ENCODE data around the gene NR1H3. TPM values are rescaled to one million over a fixed set of nuclear protein-coding genes. Genes with fewer than 3 reads are reported as not detected.
"Not testable (repeated sequence)": the region's sequence is repeated elsewhere in the genome, so short reads cannot be mapped to it uniquely, and the experiment has no call there.

NR1H3 gene
- 3.8 and 7.3 TPM in 2 replicates for total RNA-seq

GRCh38 chr11:47257517-47258316, at the start of gene NR1H3:
Gene NR1H3, plus strand, starts transcription at chr11:47257996. Its CDS starts 1,221 bp downstream, at chr11:47259217.
- TF ChIP-seq, protein P1, sequence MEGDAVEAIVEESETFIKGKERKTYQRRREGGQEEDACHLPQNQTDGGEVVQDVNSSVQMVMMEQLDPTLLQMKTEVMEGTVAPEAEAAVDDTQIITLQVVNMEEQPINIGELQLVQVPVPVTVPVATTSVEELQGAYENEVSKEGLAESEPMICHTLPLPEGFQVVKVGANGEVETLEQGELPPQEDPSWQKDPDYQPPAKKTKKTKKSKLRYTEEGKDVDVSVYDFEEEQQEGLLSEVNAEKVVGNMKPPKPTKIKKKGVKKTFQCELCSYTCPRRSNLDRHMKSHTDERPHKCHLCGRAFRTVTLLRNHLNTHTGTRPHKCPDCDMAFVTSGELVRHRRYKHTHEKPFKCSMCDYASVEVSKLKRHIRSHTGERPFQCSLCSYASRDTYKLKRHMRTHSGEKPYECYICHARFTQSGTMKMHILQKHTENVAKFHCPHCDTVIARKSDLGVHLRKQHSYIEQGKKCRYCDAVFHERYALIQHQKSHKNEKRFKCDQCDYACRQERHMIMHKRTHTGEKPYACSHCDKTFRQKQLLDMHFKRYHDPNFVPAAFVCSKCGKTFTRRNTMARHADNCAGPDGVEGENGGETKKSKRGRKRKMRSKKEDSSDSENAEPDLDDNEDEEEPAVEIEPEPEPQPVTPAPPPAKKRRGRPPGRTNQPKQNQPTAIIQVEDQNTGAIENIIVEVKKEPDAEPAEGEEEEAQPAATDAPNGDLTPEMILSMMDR (IDR thresholded peaks at IDR 0.05; ENCODE audit: insufficient read depth, low read length, poor library complexity, severe bottlenecking): peak; percentile 83
- Histone ChIP-seq H3K4me3 (ENCODE audit: low read depth, low read length) (peak within 1 kb of the TSS; percentile 17), H3K27me3 (ENCODE audit: control insufficient read depth, insufficient read depth, low read length) (no peaks in the 10 kb centered on the region), H3K36me3 (ENCODE audit: control insufficient read depth, insufficient read depth, low read length) (no peaks in the 10 kb centered on the region)
- DNase-seq (ENCODE audit: low read depth): no peak

- not testable (repeated sequence) for H3K27me3 ChIP-seq (ENCODE audit: control insufficient read depth, insufficient read depth, low read length); DNase-seq (ENCODE audit: low read depth); H3K36me3 ChIP-seq (ENCODE audit: control insufficient read depth, insufficient read depth, low read length); H3K4me3 ChIP-seq (ENCODE audit: low read depth, low read length)
These were observed 49.7 kb upstream of the NR1H3 start for GRCh38 chr11:47208008-47208552.

DNA sequence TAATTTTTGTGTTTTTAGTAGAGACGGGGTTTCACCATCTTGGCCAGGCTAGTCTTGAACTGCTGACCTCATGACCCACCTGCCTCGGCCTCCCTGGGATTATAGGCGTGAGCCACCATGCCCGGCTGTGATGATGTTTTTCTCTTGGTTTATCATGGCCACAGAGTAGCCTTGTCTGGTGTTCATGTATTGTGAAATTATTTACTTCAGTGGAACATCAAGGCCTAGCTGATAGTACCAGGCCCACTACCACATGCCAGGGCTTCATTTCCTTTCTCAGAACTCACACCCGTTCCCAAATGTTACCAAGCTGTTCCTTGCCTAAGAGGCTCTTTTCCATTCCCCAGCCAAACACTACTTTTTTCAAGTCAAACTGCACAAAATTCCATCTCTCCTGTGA, 49.2 kb upstream of the NR1H3 start:
- no peaks in the 10 kb centered on the region for H3K36me3 ChIP-seq (ENCODE audit: control insufficient read depth, insufficient read depth, low read length)
- no peak overlapping the region for H3K4me3 ChIP-seq (ENCODE audit: low read depth, low read length)
- TF ChIP-seq, protein P1 (IDR thresholded peaks at IDR 0.05; ENCODE audit: insufficient read depth, low read length, poor library complexity, severe bottlenecking): no peak
- no peaks in the 10 kb centered on the region for H3K27me3 ChIP-seq (ENCODE audit: control insufficient read depth, insufficient read depth, low read length)
- DNase-seq (ENCODE audit: low read depth): no peak

DNA sequence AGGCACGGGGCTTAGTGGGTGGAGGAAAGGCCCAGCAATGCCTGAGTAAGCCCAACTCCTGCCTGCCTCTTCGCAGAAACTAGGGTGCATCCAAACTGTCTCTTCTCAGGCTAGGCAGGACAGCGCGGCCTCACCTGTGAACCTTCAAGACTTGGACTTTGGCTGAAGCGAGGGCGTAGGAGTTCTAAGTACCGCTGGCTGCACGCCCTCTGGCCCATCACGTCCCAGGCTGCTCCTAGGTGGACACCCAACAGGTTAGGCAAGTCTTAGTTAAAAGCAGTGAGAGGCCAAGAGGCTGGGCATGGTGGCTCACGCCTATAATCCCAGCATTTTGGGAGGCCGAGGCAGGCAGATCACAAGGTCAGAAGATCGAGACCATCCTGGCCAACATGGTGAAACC, 44.9 kb upstream of the NR1H3 start:
- no peak for DNase-seq (ENCODE audit: low read depth)
- Histone ChIP-seq H3K27me3 (ENCODE audit: control insufficient read depth, insufficient read depth, low read length) (no peaks in the 10 kb centered on the region), H3K36me3 (ENCODE audit: control insufficient read depth, insufficient read depth, low read length) (no peaks in the 10 kb centered on the region), H3K4me3 (ENCODE audit: low read depth, low read length) (no peak overlapping the region)
- TF ChIP-seq, protein P1 (IDR thresholded peaks at IDR 0.05; ENCODE audit: insufficient read depth, low read length, poor library complexity, severe bottlenecking): no peak

GRCh38 chr11:47213950-47214565, 43.7 kb upstream of the NR1H3 start:
- H3K36me3 ChIP-seq (ENCODE audit: control insufficient read depth, insufficient read depth, low read length): no peaks in the 10 kb centered on the region
- DNase-seq (ENCODE audit: low read depth): peak; percentile 76
- no peaks in the 10 kb centered on the region for H3K27me3 ChIP-seq (ENCODE audit: control insufficient read depth, insufficient read depth, low read length)
- H3K4me3 ChIP-seq (ENCODE audit: low read depth, low read length): peak overlapping the region; percentile 40
- TF ChIP-seq, protein P1 (IDR thresholded peaks at IDR 0.05; ENCODE audit: insufficient read depth, low read length, poor library complexity, severe bottlenecking): no peak

DNA sequence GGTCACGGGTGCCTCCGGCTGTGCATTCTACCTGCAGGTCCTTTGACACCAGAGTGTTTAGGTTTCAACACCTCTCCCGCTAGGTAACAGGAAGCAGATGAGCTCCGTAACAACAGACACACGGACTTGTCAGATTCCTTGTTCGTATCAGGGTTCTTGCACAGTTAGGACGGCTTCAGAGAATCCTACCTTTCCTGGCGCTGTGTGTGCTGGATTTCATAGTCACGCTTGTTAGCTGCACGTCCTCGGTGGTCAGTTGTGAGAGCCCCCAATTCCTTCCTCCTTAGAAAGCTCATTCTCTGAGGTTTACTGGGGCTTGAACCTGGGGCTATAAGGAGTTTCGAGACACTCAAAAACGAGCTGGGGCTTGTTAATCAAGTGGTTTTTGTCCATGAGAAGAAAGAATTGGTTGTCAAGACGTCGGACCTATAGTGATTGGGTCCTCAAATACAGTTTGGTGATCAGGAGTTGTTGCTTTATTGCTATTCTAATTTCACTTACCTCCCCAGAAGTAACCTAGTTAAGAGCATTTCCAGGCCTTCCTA, 42.4 kb upstream of the NR1H3 start:
- no peak for DNase-seq (ENCODE audit: low read depth)
- Histone ChIP-seq H3K4me3 (ENCODE audit: low read depth, low read length) (peak overlapping the region; percentile 40), H3K27me3 (ENCODE audit: control insufficient read depth, insufficient read depth, low read length) (no peaks in the 10 kb centered on the region), H3K36me3 (ENCODE audit: control insufficient read depth, insufficient read depth, low read length) (no peaks in the 10 kb centered on the region)
- TF ChIP-seq, protein P1 (IDR thresholded peaks at IDR 0.05; ENCODE audit: insufficient read depth, low read length, poor library complexity, severe bottlenecking): no peak

All from kidney epithelial cell (primary cell).